GM18526 (cell line): Measurements from ENCODE around the gene KCNJ10.

Experiments used
- POLR2A ChIP-seq: IDR thresholded peaks from 3 replicates; pipeline ENCODE4 v1.6.1; 2011; ENCODE audit not compliant: insufficient read length; ENCODE audit errors: extremely low read depth

Gene KCNJ10

GRCh38 chr1:159965263-159965662, 104.7 kb downstream of the KCNJ10 start:
- no peak for TF ChIP-seq POLR2A

GRCh38 chr1:159964144-159964543, 105.8 kb downstream of the KCNJ10 start:
- no peak for TF ChIP-seq POLR2A

GRCh38 chr1:159962176-159962575, 107.8 kb downstream of the KCNJ10 start:
- TF ChIP-seq POLR2A: no peak

GRCh38 chr1:159961636-159962035, 108.3 kb downstream of the KCNJ10 start:
- no peak for TF ChIP-seq POLR2A

- no peak for TF ChIP-seq POLR2A
Measured at GRCh38 chr1:159960721-159961381, 109.1 kb downstream of the KCNJ10 start.

GRCh38 chr1:159959451-159959850, 110.5 kb downstream of the KCNJ10 start:
- no peak for TF ChIP-seq POLR2A

GRCh38 chr1:159958719-159959380, 111.1 kb downstream of the KCNJ10 start:
- TF ChIP-seq POLR2A: no peak

GRCh38 chr1:159957824-159958268, 112.1 kb downstream of the KCNJ10 start:
- no peak for TF ChIP-seq POLR2A

GRCh38 chr1:159955456-159955855, 114.5 kb downstream of the KCNJ10 start:
- no peak for TF ChIP-seq POLR2A

GRCh38 chr1:159953536-159954515, 116.1 kb downstream of the KCNJ10 start, which contains the start of gene SLAMF9:
Gene SLAMF9 (minus strand): TSS chr1:159954237. CDS start chr1:159954137, 100 bp downstream.
- no peak for TF ChIP-seq POLR2A

GRCh38 chr1:159952932-159953331, 117.0 kb downstream of the KCNJ10 start:
- TF ChIP-seq POLR2A: no peak

GRCh38 chr1:159951551-159951950, 118.4 kb downstream of the KCNJ10 start:
- TF ChIP-seq POLR2A: no peak

GRCh38 chr1:159951016-159951415, 118.9 kb downstream of the KCNJ10 start:
- no peak for TF ChIP-seq POLR2A

- no peak for TF ChIP-seq POLR2A
Measured at GRCh38 chr1:159949981-159950381, 120.0 kb downstream of the KCNJ10 start.

GRCh38 chr1:159949123-159949522, 120.8 kb downstream of the KCNJ10 start:
- no peak for TF ChIP-seq POLR2A
